CD4-positive, alpha-beta T cell treated with Interleukin-15 for 1 hour (primary cell): ENCODE results near the gene ANKRD18A.
"Not testable (repeated sequence)": the region's sequence is repeated elsewhere in the genome, so short reads cannot be mapped to it uniquely, and the experiment has no call there.

Experiments
- DNase-seq: peaks from one replicate; pipeline ENCODE4 v3.0.0-alpha.2; 2020

The ANKRD18A gene

DNA sequence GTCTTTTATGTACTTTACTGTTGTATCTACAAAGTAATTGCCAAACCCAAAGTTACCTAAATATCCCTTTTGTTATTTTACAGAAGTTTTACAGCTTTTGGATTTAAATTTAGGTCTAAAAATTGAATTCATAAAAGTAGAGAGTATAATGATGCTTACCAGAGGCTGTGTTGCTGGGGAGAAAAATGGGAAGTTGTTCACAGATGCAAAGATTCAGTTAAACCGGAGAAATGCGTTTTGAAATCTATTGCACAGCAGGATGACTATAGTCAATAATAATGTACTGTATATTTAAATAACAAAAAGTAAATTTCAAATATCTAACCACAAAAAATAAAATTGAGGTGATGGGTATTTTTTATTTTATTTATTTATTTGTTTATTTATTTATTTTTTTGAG lies 2.6 kb upstream of the ANKRD18A start:
- no peak for DNase-seq

DNA sequence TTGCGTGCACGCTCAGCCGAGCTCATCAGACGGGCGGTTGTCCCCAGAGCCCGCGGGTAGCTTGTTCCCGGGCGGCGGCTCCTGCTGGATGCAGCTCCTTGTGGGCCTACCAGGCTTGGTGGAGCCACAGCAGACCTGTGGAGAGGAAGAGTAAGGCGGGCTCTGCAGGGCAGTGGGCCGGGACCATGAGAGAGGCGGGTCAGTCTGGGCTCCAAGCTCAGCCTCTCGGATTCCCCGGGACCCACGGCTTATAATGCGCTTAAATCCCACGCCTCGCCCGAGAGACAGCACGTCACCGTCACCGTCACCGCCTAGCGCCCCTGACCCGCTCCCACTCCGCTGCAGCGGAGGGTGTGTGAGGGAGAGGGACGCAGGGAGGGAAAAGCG lies 1.9 kb upstream of the ANKRD18A start:
- DNase-seq = no peak

DNA sequence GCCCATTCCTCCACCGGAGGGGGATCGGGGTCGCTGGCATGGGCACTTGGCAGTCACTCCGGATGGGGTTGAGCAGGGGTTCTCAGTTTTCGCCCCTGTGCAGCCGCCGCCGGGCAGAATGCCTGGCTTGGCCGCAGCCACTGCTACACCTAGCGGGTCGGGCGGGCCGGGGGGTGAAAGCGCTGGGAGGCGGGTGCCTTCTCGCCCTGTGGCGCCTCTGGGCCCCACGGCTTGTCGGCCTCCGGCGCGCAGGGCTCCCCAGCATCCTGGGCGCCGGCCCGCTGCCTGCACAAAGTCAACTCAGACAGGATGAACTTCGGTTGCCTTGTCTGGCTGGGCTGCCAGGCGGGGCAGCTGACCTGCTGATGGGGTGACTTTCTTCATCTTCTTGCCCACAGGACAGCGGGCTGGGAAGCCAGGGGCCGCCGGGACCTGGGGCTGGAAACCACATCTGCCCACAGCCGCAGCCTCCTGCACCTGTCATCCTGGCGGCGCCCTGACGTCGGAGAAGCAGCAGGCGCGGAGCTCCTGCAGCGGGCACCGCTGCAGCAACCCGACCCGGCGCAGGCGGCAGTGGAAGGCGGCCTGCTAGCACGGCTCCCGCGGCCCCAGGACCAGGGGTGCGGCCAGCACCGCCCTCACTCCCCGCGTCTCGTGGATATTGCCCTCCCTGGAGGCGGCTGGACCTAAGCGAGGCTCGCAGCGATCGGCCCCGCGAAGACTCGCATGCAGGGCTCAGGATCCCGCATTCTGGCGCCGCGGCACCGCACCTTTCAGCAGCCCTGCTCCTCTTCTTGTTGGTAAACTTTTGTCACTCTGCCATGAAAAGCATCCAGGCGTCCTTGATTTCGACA lies 1.3 kb upstream of the ANKRD18A start:
- no peak for DNase-seq

DNA sequence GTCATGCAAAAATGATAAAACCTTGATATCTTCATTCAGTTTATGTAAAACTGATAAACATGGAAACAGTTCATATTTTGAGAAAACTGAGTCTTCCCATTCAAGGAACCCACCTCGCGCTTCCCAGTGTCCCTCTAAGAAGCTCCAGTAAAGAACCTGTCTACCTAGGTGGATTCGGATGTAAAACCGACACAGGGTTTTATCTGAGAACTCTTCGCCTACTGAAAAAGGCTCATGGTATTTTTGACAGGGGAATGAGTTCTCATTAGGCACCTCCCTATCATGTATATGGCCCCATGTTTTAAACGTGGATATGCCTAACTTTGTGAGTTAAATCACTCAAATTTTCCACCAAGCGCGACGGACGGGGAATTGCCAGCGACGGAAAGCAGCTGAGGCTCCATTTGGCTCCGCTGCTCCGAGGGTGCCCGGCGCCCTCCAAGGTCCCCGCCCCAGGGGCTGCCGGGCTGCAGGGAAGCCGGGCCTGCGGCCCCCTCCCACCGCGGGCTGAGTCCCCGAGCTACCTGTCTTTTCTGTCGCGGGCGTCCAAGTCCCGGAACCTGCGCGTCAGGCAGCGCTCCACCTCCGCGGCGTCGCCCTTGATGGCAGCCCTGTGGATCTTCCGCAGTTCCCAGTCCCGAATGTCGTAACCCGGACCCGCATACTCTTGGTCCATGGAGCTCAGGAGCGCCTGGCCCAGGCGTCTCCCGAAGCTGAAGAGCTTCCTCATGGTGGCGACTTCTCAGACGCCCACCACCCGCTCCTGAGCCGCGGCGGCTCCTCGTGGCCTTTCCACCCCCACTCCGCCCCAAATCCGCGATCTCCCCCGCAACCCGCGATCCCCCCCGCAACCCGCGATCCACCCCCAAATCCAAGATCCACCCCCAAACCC lies 594 bp downstream of the ANKRD18A start:
- DNase-seq = no peak

DNA sequence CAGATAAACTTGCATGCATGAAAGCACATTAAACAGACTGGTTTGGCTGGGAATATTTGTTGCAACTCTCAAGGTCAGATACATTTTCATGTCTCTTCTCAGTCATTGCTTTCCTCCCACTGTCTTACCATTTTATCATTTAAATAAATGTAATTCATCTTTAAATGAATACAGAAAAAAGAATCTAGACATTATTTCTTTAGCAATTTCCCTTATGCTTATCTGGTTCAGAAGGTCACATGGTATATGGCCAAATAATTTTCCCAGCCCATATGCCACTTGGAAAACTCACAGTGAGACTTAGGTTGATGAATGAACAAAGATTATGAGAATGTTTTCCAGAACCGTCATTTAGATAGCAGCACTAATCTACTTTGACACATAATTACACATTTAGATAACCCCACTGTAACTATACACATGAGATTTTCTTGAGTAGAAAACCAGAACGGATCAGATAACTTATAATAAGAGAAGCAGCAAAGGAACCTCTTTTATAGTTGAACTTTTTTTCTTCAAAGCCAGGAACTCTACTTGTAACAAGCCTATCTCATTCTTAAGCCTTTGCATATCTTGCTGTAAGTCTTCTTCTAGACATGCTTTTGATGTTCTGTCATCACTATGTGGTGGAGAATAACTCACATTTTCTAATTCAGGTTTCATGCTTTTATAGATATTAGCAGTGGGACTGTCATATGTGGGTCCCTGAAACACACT lies 22.2 kb downstream of the ANKRD18A start:
- not testable (repeated sequence) for DNase-seq

DNA sequence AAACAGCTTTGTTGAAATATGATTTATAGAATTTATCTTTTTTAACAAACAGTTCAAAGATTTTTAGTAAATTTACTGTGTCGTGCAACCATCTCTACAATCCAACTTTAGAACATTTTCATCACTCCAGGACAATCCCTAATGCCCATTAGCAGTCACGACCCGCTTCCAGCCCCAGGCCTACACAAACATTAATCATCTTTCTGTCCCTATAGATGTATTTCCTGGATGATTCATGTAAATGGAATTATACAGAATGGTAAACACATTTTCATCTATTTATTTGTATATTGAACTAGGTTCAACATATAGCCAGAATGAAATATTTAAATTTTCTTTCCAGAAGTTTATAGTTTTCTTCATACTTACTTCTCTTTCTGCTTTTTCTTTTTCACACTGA lies 25.3 kb downstream of the ANKRD18A start:
- not testable (repeated sequence) for DNase-seq

DNA sequence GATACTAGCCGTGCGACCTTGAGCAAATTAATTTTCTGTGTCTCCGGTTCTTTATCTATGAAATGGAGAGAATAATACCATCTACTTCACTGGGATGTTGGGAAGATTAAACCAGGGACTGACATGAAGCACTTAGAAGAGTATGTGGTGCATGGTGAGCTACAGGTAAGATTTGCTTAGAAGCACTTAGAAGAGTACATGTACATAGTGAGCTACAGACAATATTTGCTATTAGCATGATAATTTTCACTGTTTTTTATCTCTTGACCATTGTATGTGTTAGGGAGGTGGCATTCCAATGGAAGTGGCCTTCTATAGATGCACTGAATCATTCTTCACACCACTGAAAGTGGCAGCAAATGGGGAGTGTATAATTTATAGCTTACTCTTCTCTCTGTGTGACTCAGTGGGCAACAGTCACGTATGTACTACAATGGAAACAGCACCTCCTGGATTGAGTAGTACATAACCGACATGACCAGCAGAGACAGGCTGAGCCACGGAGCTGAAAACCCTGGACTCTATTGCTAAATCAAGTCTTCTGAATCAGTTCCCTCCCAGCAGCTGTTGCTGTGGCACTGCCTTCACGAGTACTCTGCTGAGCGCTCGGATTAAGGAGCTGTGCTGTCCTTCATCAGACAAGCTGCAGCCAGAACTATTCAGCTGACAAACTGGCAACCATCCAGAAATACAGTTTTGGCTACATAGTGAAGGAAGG lies 28.9 kb downstream of the ANKRD18A start:
- not testable (repeated sequence) for DNase-seq

DNA sequence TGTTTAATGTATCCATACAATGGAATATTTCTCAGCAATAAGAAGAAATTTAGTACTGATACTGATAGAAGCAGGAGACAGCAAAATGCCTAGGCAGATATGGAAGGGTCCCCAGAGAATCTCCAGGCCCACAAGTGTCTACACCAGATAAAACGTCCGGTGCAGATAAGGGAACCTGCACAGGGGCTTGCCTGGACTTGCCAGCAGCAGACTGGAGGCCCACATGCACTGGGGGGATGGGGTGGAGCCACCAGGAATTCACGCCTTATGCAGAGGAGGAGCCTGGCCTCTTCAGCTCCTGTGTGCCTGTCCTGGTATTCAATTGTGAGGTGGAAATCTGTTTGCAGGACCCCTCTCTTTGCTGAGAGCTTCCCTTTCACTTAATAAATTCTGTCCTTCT lies 36.6 kb downstream of the ANKRD18A start:
- not testable (repeated sequence) for DNase-seq

DNA sequence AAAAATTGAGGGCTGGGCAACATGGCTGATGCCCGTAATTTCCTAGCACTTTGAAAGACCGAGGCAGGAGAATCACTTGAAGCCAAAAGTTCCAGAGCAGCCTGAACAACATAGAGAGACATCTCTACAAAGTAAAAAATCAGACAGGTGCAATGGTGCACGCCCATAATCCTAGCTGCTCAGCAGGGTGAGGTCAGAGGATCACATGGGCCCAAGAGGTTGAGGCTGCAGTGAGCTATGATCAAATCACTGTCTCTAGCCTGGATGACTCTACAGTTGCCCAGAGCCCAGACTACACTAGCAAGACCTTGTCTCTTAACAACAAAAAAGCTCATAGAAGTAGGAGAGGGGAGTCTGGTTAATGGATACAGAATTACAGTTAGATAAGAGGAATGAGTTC lies 40.3 kb downstream of the ANKRD18A start:
- not testable (repeated sequence) for DNase-seq

DNA sequence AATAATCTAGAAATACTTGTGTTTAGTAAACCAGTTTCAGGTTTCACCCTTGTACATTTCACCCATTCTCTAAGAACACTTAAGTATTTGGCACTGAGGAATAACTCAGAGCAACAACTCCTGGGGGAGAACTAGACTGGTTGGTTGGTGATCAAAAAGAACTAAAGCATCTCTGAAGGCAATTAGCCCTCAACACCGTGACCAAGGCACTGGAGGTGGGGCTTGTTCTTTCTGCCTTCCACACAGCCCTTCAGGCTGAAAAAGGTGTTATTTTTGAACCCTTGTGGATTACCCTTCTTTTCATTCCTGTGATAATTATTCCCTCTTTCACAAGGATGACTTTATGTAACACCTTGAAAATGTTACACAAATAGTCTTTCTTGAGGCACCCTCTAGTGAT lies 44.2 kb downstream of the ANKRD18A start:
- DNase-seq = not testable (repeated sequence)

DNA sequence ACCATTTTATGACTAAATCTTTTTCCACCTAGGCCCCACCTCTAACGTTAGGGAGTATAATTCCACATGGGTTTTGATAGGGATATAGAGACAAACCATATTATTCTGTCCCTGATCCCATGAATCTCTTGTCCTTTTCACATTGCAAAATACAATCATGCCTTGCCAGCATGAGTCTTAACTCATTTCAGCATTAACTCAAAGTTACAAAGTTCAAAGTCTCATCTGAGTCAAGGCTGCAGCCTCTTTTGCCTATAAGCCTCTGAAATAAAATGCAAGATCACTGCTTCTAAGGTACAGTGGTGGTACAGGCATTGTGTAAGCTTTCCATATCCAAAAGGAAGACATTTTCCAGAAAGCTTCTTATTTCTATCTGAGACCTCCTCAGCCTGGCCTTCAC lies 54.3 kb downstream of the ANKRD18A start:
- DNase-seq = not testable (repeated sequence)

DNA sequence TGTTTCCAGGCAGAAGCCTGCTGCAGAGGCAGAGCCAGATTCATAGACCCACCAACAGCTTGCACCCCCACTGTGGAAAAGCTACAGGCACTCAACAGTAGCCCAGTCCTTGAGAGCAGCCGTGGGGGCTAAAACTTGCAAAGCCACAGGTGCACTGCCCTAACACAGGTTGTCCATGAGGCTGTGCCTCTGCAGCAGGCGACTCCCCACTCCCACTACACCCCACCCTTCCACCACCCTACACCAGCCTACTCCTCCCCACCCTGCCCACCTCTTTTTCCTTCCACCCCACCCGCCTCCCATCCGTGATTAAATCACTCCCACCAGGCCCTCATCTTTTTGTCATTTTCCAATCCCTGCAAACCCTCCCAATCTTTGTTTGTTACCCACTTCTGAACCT lies 55.2 kb downstream of the ANKRD18A start:
- not testable (repeated sequence) for DNase-seq

DNA sequence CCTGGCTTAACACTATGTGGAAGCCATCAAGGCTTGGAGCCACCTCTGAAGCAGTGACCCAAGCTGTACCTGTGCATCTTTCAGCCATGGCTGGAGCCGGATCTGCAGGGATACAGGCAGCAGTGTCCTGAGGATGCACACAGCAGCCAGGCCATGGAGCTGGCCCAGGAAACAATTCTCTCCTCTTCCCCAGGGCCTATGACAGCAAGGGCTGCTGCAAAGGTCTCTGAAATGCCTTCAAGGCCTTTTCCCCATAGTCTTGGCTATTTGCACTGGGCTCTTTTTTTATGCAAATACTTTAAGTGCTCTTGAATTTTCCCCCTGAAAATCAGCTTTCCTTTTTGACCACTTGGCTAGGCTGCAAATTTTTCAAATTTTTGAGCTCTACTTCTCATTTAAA lies 56.5 kb downstream of the ANKRD18A start:
- DNase-seq = not testable (repeated sequence)

DNA sequence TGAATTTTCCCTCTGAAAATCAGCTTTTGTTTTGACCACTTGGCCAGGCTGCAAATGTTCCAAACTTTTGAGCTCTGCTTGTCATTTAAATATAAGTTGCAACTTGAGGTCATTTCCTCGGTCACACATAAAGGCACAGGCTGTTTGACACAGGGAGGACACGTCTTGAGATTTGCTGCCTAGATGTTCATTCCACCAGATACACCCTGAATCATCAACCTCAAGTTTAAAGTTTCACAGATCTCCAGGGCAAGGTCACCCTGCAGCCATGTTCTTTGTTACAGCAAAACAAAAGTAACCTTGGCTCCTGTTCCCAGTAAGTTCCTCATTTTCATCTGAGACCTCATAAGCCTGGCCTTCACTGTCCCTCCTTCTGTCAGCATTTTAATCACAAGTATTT lies 59.3 kb downstream of the ANKRD18A start:
- not testable (repeated sequence) for DNase-seq

DNA sequence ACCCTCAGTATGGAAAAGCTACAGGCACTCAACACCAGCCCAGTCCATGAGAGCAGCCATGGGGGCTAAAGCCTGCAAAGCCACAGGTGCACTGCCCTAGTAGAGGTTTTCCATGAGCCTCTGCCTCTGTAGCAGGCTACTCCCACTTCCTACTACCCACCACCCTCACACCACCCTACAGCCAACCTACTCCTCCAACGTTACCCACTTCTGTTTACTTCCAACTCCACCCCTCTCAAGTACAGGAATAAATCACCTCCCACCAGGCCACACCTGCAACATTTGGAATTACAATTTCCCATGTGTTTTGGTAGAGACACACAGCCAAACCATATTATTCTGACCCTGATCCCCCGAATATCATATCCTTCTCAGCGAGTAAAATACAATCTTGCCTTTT lies 61.2 kb downstream of the ANKRD18A start:
- DNase-seq = not testable (repeated sequence)

DNA sequence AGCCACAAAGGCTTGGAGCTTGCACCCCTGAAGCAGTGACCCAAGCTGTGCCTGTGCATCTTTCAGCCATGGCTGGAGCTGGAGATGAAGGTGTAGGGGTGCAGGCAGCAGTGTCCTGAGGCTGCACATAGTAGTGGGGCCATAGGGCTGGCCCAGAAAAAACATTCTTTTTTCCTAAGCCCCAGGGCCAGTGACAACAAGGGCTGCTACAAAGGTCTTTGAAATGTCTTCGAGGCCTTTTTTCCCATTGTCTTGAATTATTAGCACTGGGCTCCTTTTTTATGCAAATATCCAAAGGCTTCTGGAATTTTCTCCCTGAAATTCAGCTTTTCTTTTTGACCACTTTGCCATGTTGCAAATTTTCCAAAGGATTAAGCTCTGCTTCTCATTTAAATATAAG lies 62.6 kb downstream of the ANKRD18A start:
- DNase-seq = not testable (repeated sequence)

DNA sequence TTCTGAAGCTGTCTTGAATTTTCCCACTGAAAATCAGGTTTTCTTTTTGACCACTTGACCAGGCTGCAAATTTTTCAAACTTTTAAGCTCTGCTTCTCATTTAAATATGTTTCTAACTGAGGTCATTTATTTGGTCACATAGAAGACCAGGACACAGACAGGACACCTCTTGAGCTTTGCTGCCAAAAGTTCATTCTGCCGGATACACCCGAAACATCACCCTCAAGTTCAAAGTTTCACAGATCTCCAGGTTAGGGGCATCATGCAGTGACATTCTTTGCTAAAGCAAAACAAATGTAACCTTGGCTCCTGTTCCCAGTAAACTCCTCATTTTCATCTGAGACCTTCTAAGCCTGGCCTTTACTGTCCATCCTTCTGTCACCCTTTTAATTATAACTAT lies 65.4 kb downstream of the ANKRD18A start:
- not testable (repeated sequence) for DNase-seq

DNA sequence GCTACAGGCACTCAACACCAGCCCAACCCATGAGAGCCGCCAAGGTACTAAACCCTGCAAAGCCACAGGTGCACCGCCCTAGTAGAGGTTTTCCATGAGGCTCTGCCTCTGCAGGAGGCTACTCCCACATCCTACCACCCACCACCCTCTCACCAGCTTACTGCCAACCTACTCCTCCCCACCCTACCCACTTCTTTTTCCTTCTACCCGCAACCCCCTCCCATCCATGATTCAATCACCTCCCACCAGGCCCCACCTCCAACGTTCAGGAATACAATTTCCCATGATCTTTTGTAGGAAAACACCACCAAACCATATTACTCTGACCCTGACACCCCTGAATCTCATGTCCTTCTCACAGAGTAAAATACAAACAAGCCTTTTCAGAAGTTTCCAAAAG lies 67.4 kb downstream of the ANKRD18A start:
- not testable (repeated sequence) for DNase-seq

DNA sequence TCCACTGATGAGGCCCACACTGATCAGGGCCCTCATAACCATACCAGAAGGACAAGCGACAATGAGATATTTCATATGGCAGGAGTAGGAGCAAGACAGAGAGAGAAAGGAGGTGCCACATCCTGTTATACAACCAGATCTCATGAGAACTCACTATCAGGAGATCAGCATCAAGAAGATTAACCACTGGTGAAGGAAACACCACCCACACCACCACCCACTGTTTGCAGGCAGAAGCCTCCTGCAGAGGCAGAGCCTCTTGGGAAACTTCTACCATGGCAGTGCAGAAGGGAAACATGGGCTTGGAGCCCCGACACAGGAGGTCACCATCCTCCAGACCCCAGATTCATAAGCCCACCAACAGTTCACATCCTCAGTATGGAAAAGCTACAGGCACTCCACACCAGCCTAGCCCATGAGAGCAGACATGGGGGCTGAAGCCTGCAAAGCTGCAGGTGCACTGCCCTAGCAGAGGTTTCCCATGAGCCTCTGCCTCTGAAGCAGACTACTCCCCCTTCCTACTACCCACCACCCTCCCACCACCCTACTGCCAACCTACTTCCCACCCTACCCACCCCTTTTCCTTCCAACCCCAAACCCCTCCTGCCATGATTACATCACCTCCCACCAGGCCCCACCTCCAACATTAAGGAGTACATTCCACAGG lies 73.8 kb downstream of the ANKRD18A start:
- not testable (repeated sequence) for DNase-seq

DNA sequence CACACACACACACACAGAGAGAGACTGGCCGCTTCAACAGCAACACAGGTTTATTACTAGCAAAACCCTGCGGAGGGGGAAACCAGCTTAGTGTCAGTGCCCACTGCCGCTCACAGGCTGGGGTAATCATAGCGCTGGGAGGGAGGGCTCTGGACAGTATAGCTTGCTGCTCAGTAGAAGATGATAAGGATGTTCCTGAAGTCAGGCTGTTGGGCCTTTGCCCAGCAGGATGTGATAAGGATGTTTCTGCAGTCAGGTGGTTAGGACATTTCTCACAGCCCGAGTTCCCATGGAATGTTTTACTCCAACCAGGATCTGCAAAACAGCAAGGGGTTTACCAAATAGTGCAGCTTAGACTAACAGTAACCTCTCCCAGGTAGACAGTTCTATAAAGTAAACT lies 79.9 kb downstream of the ANKRD18A start:
- DNase-seq = not testable (repeated sequence)

DNA sequence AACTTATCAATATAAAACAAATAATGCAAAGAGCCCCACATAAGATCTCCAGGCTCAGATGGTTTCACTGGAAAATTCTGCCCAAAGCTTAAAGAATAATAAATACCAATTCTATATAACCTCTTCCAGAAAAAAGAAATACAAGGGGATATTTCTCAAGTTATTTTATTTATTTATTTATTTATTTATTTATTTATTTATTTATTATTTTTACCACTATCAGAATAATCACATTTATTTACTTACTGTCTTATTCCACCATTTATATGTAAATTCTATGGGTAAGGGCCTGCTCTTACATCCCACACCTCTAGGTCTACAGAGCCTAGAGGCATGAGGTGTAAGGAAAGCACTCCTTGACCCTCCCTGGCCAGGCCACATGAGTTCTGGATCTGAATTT lies 91.1 kb downstream of the ANKRD18A start:
- no peak for DNase-seq

DNA sequence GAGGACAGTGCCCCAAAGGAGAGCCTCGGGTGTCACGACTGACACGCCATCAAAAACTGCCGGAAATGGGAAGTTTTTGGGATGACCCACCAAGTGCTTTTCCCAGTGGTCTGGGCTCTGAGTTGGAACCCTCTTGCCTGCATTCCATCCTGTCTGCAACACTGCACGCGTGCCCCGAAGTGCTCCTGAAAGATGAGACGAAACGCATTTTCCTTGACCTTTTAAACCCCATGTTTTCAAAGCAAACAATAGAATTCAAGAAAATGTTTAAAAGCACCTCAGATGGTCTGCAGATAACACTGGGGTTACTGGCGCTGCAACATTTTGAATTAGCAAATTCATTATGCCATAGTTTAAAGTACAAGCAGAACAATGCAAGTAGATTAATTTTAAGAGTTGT lies 92.9 kb downstream of the ANKRD18A start:
- no peak for DNase-seq
